GM12878 (cell line): ENCODE data around the gene SMAD4. TPM values are rescaled to one million over a fixed set of nuclear protein-coding genes. Genes with fewer than 3 reads are reported as not detected.

ENCODE experiments used
- ATAC-seq: fragments of 200-7000 bp; cut with Tn5 transposase; 3 replicates; pipeline ENCODE4 v1.9.1; 2020; ENCODE audit warnings: mild to moderate bottlenecking, moderate library complexity
- BruUV-seq: library from RNA; stranded (reverse); fragments of 400-500 nt; replicated peaks from 2 replicates; lab custom pipeline; 2021; lab: Mats Ljungman, UMichigan
- CTCF ChIA-PET: fragments of 300-600 bp; sonication (Branson Sonifier 250); formaldehyde crosslinking; extraction: SDS; loops from one replicate; lab custom pipeline; 2021; ENCODE audit warnings: inconsistent platforms; lab: Yijun Ruan, JAX
- POLR2A ChIA-PET: fragments of 350-600 bp; formaldehyde crosslinking; extraction: SDS; loops from one replicate; lab custom pipeline; 2021; ENCODE audit warnings: inconsistent platforms; lab: Charles Lee
- RAD21 ChIA-PET: fragments of 300-600 bp; sonication (Branson Sonifier 250); formaldehyde crosslinking; loops from one replicate; lab custom pipeline; 2023; ENCODE audit warnings: antibody characterized with exemption; ENCODE audit not compliant: unreplicated experiment; lab: Charles Lee
- SMC1A ChIA-PET: fragments of 300-600 bp; sonication (Branson Sonifier 250); formaldehyde crosslinking; loops from one replicate; lab custom pipeline; 2023; ENCODE audit not compliant: unreplicated experiment, uncharacterized antibody; lab: Charles Lee
- DNase-seq: peaks from one replicate; pipeline ENCODE4 v3.0.0-alpha.2; 2011; ENCODE audit warnings: low read depth, low spot score
- FAIRE-seq: peaks from 3 replicates; lab custom pipeline; 2011; peaks lifted over from hg19 to GRCh38; lab: Jason Lieb, UNC
- H2AFZ ChIP-seq: 2 replicates; pipeline ENCODE4 v1.6.0; 2011; ENCODE audit warnings: low read depth, low read length, control low read depth; ENCODE audit not compliant: control insufficient read depth
- H3K27ac ChIP-seq: 2 replicates; pipeline ENCODE4 v1.5.1; 2011; ENCODE audit warnings: control low read depth; ENCODE audit not compliant: control insufficient read depth, insufficient read depth
- H3K27me3 ChIP-seq, 2 experiments: replicated peaks in 1 of 2; 2 replicates each; pipeline versions ENCODE4 v1.6.0 to v1.6.1; 2011; ENCODE audit warnings: low read length in 1 of 2; ENCODE audit not compliant: control insufficient read depth in 2 of 2, insufficient read depth in 2 of 2
- H3K36me3 ChIP-seq, 2 experiments: 2 replicates each; pipeline ENCODE4 v1.5.1; 2011; ENCODE audit warnings: low read length in 1 of 2; ENCODE audit not compliant: control insufficient read depth in 2 of 2, insufficient read depth in 2 of 2
- H3K4me1 ChIP-seq: 2 replicates; pipeline ENCODE4 v1.6.1; 2011; ENCODE audit warnings: mild to moderate bottlenecking, low read length, moderate library complexity, mixed read lengths; ENCODE audit not compliant: control insufficient read depth, insufficient read depth
- H3K4me2 ChIP-seq: 2 replicates; pipeline ENCODE4 v1.6.0; 2011; ENCODE audit warnings: control low read depth; ENCODE audit not compliant: control insufficient read depth, insufficient read depth
- H3K4me3 ChIP-seq: fragments of 200-600 bp; sonication (generic); 2 replicates; pipeline ENCODE4 v1.5.1; 2016
- H3K79me2 ChIP-seq: 2 replicates; pipeline ENCODE4 v1.6.0; 2011; ENCODE audit warnings: low read length; ENCODE audit not compliant: control insufficient read depth, insufficient read depth
- H3K9ac ChIP-seq: 2 replicates; pipeline ENCODE4 v1.8.0; 2011; ENCODE audit warnings: low read length, control low read depth, mixed read lengths; ENCODE audit not compliant: control insufficient read depth, insufficient read depth
- H3K9me3 ChIP-seq: replicated peaks from 3 replicates; pipeline ENCODE4 v1.5.1; 2011; ENCODE audit warnings: mild to moderate bottlenecking, low read length; ENCODE audit not compliant: control insufficient read depth, insufficient read depth
- H4K20me1 ChIP-seq: 2 replicates; pipeline ENCODE4 v1.6.0; 2011; ENCODE audit not compliant: control insufficient read depth, insufficient read depth
- CHD1 ChIP-seq: IDR thresholded peaks from 2 replicates; pipeline ENCODE4 v1.6.1; 2012; ENCODE audit warnings: low read depth, low read length, improper control_type of control experiment
- E2F8 ChIP-seq: fragments of 450-650 bp; IDR thresholded peaks from 2 replicates; pipeline ENCODE4 v1.6.1; 2018; ENCODE audit warnings: mild to moderate bottlenecking, low read depth, moderate library complexity; ENCODE audit not compliant: partially characterized antibody
- WGBS: methylation state at CpG from one replicate; pipeline ENCODE4 v1.1.6; 2016; ENCODE audit warnings: low lambda C conversion rate; ENCODE audit not compliant: insufficient replicate concordance, insufficient coverage; ENCODE audit errors: missing lambda C conversion rate; 5-methylcytosine and 5-hydroxymethylcytosine counted together
- in situ Hi-C: fragments of 300-500 bp; cut with MboI; formaldehyde crosslinking; loops from 9 replicates; pipeline ENCODE4 v1.14.3; 2018; ENCODE audit warnings: mixed read lengths
- intact Hi-C: fragments of 100-400 bp; cut with micrococcal nuclease; formaldehyde crosslinking; loops from one replicate; pipeline ENCODE4 v1.14.2; 2022; ENCODE audit not compliant: unreplicated experiment
- polyA plus RNA-seq, 11 experiments: library from polyadenylated mRNA; depleted of rRNA in 4 of 11; unstranded in 6 of 11; stranded (reverse) in 5 of 11; fragments of >200 nt; fragmentation: Nextera tagmentation in 4 of 11; fragmentation: Illumina TruSeq in 1 of 11; extraction: Ambion mirVana in 4 of 11; extraction: Trizol in 1 of 11; gene quantifications; 1 replicate in 1 of 11; 2 replicates in 10 of 11; pipeline versions ENCODE4 v1.2.1 to v1.2.3, GENCODE V29; 2011 to 2016; ENCODE audit warnings: inconsistent platforms in 2 of 11, missing spikeins in 2 of 11, low read depth in 1 of 11
- total RNA-seq, 4 experiments: library from RNA; depleted of rRNA in 3 of 4; stranded (reverse); fragments of >200 nt in 3 of 4; fragmentation: Illumina TruSeq in 1 of 4; extraction: Trizol in 1 of 4; gene quantifications; 2 replicates each; pipeline versions ENCODE4 v1.2.1 to v1.2.3, GENCODE V29; 2013 to 2021

Gene SMAD4
- total and polyA plus RNA-seq, 10 of the 15 experiments (the other 5 are each of a cell fraction or from before 2014, with no cell fraction given), result 9.6 to 99.9 (median 37.5) TPM

- DNase-seq, result no peak
Measured at GRCh38 chr18:50989711-50990110, 40.3 kb upstream of the SMAD4 start.

More at GRCh38 chr18:50989711-50990110, 40.3 kb upstream of the SMAD4 start:
- H3K27ac ChIP-seq, result no peak overlapping the region
- ChIA-PET SMC1A (no interaction called here), POLR2A (no interaction called here), CTCF (no interaction called here), RAD21 (no interaction called here)
- no peaks in the 10 kb centered on the region for H3K79me2 ChIP-seq
- no peak overlapping the region for H2AFZ ChIP-seq
- in situ Hi-C loops, result no loop called here
- H3K4me1 ChIP-seq, result no peaks in the 10 kb centered on the region
- H3K36me3 ChIP-seq, result peaks cover 0 to 2% of the 10 kb centered on the region in 2 experiments; a peak in 1 of 4 replicates
- ATAC-seq (no peak), FAIRE-seq (no peak)
- no peaks in the 10 kb centered on the region for H3K9me3 ChIP-seq
- BruUV-seq, result no TSS peak
- H3K4me2 ChIP-seq, result no peak overlapping the region
- TF ChIP-seq E2F8, result no peak
- no peak for TF ChIP-seq CHD1
- H3K4me3 ChIP-seq, result no peak overlapping the region
- H3K27me3 ChIP-seq, result no peaks in the 10 kb centered on the region
- intact Hi-C loops, result no loop called here
- 65% methylated on average over 3 of the region's 3 CpGs for WGBS
- no peak overlapping the region for H3K9ac ChIP-seq
- no peaks in the 10 kb centered on the region for H4K20me1 ChIP-seq
